SHP77 treated with DMSO at 0.1 percent for 48 hours (cell line): ENCODE data around the gene CCDC136.
A peak's percentile ranks its signal among the peaks of the same experiment; 100 is the strongest.

ENCODE experiments used
- DNase-seq: peaks from one replicate; lab custom pipeline; 2025; lab: John Stamatoyannopoulos, UW

The CCDC136 gene

DNA sequence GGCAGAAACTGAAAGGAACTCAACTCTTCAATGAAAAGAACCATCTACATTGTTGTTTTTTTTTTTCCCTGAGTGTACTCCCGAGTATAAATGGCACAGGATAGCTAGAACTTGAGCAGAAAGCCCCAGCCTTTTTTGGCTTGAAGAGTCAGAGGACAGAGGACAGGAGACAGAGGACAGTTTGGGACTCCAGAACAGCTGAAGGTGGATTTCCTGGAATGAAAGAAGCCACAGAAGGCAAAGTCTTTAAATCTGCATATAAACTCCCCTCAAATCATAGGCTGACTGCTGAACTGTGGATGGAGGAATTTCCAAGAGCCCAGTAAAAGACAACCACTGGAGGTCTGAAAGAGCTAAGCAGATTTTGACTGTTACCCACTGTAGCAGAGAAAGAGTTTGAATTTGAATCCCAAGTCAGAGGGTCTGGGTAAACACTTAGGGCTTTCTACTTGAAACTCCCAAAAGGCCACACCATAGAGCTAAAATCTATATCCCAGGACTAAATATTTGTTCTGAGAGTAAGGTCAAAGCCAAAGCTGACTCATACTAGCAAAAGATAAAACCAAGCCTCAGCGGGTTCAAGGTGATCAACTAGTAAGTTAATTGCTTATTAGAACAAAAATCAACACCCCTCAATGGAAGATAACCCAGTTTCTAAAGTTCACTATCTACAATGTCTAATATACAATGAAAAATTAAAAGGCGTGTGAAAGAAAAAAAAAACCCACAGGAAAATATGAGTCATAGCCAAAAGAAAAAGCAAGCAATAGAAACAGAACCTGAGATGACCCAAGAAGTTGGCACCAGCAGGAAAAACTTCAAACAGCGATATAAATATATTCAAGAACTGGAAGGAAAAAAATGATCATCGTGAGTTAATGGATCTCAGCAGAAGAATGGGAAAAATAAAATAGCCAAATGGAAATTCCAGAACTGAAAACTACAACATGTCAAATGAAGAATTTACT is 14.3 kb upstream of the CCDC136 start:
- DNase-seq = no peak

DNA sequence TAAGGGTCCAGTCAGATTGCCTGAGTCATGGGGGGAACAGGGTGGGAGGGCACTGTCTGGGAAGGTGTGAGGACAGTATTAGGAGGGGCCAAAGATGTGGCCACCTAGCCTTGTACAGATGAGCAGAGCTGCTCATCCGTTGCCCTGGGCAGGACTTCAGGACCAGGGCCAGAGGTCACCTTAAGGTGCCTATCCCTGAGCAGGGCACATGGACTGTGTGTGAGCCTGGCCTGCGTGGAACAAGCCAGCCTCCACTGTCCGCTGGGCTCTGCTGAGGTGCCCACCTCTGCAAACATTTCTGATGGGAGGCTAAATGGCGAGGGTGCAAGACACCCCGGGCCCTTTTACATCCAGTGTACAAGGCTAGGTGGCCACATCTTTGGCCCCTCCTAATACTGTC is 12.8 kb upstream of the CCDC136 start:
- DNase-seq = no peak

DNA sequence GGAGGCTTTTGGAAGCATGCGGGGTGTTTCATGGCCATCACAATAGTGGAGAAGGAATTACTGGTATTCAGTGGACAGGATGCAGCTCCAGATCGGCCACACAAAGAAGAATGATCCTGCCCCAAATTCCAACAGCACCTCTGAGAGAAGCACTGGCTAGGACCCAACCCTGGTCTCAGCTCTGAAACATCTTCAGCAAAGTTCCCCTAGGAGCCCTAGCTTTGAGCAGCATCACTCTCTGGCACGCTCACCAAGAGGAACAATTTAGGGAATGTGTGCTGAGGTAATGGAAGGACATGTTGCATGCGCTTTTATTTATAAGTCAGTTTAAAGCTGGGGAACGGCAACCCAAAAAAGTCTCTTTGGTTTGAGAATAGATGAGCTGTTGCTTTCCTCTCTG is 10.6 kb upstream of the CCDC136 start:
- DNase-seq = no peak

DNA sequence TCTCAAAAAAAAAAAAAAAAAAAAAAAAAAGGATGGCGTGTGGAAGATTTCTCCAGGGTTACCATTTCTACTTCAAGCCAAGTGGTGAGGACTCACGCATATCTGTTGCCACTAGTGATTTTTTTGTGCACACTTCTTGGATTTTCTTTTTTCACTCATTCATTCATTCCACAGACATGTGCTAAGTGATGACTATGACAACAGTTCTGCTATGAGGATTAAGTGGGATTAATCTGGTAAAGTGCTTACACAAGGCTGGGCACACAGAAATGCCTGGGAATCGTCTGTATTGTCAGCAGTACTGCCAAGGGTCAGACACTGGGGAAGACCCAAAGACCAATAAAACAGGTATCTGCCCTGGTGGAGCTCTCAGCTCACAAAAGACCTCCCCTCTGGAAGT is 9.9 kb upstream of the CCDC136 start:
- DNase-seq = no peak

DNA sequence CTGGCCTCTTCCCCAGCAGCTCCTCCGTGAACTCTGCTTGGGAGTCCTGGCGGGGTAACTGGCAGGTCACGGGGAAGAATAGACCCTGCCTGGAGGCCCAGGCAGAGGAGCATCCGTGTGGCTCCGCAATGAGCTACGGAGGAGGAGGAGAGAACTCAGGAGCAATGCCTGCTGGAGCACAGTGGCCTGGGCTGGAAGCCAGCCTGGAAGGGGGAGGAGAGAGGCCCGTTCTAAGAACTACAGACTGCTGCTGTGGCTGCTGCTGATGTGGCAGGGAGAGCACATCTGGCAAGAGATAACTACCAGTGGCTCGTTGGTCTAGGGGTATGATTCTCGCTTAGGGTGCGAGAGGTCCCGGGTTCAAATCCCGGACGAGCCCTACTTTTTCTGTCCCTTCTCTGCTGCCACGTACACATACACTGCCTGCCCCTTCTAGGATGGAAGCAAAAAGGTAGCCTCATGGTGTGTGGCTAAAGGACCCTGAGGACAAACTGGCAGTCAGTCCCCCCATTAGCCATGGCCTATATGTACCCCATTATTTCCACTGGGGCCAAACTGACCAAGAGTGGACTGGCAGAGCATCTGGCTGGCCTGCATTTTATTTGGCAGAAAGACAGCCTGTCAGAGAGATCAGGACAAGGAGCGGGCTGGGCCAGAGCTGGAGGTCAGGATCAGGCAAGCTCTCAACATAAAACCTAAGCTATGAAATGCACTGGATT is 8.5 kb upstream of the CCDC136 start:
- peak; percentile 16 for DNase-seq

DNA sequence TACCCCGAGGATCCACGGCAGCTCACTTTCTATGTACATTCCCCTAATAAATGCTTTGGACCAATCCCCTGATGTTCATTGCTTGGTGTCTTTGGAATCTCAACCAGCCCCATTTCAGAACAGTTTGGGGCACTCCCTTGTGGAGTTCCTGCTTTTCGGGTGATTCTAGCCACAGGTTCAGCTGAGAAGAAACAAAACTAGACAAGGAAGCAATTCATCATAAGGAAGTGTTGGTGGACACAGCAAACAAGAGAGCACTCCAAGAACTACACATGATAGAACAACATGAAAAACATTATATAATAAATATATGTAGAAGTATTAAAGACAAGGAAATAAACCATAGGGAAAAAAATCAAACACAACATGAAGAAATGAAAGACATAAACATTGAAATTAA is 6.0 kb upstream of the CCDC136 start:
- DNase-seq = no peak

DNA sequence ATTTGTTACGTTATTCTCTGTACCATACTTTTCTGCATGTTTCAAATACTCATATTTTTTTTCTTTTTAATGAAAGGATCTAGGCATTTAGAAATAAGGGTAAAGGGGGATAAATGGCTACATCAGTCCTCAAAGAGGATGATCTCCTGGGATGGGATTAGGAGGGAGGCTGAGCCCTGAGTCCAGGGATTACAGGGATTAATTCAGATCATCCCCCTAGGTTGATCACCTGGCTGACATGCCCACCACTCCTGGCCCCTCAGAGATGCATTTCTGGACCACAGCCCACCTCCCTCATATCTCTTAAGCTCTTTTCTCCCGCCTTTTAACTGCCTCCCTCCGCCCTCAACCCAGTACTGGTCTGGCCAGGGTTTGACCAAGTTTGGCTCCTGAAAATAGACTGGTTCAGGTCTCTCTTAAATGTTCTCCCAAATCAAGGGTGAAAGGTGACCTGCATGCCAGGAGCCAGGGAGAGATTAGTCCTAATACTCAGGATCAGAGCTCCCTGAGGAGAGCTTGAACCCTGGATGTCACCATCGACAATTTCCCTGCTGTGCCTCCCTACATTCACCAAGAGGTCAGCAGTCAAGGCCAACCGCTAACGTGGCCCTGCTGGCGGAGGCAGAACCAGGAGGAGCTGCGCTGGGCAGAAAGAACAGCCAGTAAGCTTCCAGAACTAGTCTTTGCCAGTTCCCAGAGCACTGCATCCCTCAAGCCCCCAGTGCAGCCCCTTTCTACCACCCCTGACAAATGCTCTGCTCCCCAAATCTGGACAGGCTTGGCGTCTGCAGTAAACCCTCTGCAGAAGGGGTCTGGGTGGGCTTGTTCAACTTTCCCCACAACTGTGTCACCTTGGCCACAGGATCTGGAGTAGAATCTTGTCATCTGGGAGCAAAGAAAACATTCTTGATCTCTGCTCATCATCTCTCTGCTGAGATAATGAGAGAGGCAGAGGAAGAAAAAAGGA is 3.0 kb upstream of the CCDC136 start:
- DNase-seq = no peak

DNA sequence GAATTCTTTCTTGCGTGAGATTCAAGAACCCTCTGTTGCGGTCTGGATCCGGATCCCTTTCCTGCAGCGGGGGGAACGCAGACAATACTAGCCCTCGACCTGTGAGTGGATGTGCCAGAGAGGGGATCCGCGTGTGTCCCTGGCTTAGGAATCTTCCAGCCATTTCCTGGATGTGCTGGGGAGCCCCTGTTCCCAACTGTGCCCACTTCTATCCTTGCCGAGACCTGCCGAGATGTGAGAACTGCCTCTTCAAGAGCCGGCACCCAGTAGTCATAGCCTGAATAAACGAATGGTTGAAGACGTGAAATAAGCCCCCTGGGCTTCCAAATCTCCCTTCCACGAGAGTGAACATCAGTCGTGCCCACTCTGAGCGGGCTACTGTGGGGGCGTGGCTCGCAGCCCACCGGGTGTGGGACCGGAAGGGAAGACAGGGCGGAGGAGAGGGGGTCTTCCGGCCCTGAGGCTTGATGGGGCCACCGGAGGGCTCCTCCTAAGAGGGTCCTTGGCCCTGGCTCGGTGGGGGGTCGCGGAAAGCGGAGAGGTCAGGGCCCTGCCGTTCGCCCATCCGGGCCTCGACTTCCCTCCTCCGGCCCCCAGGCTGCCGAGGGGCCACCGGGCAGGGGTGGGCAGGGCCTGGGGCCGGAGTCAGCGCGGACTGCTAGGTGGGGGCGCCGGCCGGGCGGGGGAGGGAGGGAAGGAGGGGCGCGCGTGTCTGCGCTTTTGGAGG is 1.3 kb upstream of the CCDC136 start:
- DNase-seq = no peak

DNA sequence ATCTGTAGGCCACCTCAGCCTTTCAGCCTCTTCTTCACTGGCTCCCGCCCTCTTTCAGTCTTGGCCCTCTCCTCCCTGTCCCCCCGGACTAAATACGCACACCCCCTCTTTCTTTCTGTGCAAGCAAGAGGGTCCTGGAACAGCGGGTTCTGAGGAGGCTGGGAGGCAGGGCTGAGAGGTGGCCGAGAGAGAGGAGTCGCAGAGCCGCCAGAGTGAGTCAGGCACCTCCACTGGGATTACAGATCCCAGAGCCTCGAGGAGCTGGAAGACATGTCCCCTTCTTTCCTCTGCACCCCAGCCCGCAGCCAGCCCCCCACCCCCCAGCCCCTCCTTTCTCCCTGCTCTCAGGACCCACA is 182 bp downstream of the CCDC136 start:
- DNase-seq = no peak

DNA sequence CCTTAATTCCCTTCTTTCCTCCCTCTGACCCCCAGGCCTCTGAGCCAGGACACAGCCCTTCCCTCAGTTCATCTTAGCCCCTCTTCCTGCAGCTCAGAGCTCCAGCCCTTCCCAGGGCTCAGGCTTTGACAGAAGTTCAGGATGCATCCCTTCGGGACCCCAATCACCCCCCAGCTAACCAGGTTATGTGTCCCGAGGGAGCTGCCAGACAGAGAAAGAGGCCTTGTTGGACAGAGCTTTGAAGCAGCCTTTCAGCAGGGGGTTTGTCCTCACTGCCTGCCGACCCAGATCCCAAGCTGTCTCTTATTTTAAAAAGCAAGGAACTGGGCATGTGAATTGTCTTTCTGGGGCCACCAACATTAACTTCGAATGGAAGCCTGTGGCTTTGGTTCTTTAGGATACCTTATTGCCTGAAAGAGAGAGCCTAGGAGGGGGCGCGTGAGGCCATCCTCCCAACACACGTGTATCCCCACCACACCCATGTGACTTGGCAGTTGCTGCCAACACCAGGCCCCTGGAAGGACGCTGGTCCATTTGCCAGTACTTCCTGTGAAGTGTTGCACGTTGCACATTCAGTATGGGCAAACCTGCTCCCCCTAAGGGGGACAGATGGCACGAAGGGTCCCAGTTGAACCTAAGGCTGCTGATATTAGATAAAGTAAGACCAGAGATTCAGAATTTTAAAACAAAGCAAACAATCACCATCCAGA is 858 bp downstream of the CCDC136 start:
- no peak for DNase-seq

DNA sequence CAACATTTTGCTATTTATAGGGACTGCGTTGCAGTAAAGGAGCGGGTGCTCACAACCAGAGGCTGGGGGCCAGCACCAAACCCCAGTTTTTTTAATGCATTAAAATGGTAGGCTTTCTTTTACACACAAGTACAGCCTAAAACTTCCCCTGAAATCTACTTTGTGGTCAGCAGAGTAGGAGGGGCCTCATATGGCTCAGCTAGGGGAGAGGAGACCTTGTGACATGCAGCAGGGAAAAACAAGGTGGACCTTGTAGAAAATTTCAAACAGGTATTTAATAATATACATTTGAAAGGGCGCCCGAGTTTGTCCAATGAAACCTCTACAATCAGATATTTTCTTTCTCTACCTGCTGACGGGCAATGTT is 1.4 kb downstream of the CCDC136 start:
- DNase-seq = no peak

DNA sequence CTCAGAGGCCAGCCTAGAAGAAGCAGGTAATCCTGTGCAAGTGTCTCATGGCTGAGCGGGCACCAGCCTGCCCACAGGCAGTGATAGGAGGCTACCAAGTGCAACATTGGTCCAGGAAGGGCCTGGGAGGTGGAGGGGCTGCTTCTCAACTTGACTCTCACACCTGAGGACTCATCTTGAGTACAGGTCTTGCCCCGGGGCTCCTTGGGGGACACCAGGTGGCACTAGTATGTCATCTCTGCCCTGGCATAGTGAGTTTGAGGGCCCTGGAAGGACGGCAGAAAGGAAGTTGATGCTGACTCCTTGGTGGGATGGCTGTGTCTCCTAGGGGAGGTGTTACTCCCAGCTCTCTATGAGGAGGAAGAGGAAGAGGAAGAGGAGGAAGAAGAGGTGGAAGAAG is 2.3 kb downstream of the CCDC136 start:
- DNase-seq = no peak

DNA sequence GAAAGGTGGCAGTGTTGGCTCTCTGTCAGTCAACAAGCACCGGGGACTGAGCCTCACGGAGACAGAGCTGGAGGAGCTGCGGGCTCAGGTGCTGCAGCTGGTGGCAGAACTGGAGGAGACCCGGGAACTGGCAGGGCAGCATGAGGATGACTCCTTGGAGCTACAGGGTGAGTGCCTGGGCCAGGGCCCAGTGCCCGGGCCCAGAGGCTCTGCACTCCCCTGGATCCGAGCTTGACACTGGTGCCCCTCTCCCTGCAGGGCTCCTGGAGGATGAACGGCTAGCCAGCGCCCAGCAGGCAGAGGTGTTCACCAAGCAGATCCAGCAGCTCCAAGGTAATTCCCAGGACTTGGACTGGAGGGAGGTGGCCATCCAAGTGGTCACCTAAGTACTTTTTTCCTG is 2.7 kb downstream of the CCDC136 start:
- no peak for DNase-seq

DNA sequence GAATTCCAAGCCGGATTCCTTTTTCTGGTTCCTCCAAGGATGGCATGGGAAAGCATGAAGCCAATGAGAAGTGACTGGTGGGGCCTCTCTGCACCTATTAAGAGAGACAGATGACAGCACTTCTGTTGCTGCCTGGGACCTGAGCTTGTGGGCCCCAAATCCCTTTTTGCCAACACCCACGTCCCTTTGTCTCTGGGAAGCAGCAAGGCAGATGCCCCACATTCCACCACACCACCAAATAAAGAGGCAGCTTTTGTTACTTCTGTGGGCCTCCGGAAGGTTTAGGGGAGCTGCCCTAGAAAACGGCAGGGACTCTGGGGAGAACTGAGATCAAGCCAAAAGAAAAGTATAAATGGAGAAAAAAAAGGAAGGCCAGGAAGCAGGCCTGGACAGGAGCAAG is 3.4 kb downstream of the CCDC136 start:
- DNase-seq = no peak

DNA sequence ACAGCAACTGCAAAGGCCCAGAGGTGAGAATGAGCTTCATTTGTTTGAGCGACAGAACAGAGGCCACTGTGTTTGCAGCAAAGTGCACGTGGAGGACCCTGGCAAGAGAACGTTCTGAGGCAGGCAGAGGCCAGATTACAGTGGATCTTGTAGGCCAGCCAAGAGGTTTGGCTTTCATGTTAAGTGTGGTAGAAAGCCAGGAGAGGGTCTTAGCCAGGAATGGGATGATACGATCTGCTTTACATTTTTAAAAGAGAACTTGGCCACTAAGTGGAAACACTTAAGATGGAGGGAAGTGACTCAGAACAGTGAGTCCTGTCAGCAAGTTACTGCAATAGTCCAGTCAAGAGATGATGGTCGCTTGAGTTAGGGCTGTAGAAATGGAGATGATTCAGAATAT is 4.6 kb downstream of the CCDC136 start:
- DNase-seq = no peak

DNA sequence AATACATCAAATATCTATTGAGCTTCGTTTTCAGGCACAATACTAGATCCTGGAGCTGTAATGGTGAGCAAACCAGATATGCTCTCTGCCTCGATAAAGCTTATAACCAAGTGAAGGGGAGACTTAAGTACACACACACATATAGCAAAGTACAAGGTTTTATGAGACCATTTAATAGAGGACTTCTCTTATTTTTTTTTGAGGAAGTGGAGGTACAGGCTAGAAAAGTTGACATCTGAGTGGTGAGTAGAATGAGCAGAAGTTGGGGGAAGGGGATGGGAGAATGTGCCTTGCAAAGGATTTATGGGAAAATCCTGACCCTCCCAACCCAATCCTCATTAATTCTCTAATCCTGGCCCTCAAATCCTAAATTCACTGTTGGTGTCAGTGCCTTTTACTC is 7.7 kb downstream of the CCDC136 start:
- DNase-seq = no peak

DNA sequence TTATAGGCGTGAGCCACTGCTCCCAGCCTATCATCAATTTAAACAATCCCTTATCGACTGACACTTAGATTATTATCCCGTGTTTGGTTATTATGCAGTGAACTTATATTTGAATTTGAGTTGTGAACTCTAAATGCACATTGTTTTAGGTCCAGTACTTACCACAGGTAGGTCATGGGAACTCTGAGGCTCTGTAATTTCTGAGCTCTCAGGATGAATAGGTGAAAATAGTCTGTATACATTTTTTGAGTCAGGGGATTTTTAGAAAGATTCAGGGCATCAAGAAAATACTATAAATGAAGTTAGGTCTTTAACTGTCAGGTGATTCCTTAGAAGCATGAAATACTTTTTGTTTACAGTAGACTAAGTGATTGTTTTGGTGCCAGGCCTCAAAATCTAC is 8.8 kb downstream of the CCDC136 start:
- no peak for DNase-seq

DNA sequence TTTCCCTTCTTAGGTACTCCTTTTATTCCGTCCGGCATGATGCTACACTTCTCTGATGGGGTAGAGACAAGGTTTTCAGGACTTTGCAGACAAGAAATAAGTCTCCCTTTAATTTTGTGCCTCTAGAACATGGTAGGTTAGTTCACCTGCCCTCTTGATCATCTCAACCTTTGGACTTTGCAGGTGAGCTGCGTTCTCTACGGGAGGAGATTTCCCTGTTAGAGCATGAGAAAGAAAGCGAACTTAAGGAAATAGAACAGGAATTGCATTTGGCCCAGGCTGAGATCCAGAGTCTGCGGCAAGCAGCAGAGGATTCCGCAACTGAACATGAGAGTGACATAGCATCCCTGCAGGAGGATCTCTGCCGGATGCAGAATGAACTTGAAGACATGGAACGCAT is 9.2 kb downstream of the CCDC136 start:
- no peak for DNase-seq

DNA sequence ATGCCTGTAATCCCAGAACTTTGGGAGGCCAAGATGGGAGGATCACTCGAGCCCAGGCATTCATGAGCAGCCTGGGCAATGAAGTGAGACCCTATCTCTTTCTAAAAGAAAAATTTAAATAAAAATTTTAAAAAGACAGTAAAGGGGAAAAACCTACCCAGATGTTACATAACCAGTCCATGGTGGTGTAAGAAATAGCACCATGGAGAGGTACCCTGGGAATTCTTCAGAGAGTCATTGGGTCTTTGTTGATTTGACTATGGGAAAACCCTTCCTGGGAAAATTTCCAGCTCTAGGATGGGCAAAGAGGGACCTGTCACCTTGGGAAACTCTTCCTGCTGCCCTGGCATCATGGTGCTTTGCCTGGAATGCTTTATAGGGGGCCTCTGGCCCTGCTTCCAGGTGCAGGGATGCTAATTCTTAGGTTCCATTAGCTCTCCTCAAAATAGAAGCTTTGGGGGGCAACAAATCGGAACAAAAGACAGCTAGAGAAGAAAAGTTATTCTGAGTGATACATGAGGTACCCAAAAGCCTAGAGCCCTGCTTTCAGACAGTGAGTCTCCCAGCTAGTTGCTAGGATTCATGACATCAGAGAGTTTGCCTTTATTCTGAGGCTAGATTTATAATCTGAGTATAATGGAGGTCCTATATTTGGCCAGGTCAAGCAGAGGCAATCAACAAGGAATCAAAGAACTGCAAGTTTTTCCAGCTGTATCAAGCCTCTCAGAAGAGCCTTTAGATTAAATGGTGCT is 10.1 kb downstream of the CCDC136 start:
- no peak for DNase-seq

DNA sequence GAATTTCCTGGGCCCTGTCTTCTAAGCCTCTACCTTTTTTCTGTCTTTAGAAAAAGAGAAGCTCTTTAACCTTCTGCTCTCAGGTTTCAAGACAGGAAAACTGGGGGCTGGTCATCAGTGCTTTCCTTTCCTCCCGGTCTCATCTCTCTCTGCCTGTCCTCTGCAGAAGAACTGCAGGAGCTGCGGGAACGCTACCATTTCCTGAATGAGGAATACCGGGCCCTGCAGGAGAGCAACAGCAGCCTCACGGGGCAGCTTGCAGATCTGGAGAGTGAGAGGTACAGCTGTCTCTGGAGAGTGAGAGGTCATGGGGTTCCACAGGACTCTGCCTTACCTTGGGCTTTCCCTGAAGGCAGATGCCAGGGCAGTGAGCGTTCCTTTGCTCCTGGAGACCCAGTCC is 12.7 kb downstream of the CCDC136 start:
- no peak for DNase-seq
